Measurements from ENCODE around the gene AAMP. TPM values are rescaled to one million over a fixed set of nuclear protein-coding genes. Genes with fewer than 3 reads are reported as not detected.
A peak's percentile ranks its signal among the peaks of the same experiment; 100 is the strongest.

The AAMP gene
- total and polyA plus RNA-seq, 9 donors, result 71.1 to 144 (median 106) TPM

DNA sequence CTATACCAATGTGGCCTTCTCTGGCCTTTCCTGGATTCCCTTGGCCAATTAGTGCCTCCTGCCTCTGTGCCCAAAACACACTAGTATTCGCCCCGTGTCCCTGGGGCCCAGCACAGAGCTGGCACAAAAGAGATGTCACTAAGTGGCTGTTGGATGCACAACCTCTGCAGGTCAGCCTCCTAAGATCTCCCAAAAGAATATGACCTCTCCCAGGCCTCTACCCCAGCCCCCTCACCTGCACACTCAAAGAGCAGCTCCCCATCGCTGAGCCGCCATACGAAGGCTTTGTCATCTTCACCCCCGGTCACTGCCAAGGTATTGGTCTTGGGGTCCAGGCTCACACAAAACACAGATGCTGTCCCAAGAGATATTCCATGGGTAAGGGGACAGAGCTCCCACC, 2.7 kb downstream of the AAMP start:
- no peaks in the 10 kb centered on the region for H3K36me3 ChIP-seq

DNA sequence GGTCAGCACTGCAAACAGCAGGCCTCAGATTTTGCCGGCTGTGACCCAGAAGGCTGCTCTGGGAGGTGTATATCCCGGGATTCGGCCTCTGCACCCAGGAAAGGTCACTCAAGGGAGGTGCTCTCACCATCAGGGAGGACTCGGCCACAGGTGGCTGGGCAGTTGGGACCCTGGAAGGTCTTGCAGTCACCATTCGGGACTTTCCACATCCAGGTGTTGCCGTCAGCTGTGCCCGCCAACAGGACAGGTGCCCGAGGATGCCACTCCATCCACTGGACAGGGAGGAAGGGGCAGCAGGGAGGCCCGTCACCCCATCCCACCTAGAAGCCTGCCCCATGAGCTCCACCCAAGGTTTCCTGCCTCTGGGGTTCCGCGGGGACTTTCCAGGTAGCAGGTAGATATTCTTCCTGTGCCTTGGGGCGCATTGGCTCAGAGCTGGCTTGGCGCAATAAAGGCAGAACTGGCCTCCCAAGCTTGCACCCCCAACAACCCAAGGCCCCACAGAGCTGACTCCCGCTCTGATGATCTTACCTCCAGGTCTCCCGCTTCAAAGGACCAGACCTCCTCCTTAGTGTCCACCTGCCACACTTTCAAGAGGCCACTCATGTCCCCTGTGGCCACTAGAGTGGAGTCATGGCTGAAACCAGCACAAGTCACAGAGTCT, 3.5 kb downstream of the AAMP start:
- DNase-seq, result peak in 2 of 5 donors; percentile 19 to 37
- 91 to 95% (median 94%) methylated on average over 15 of the region's 15 CpGs for WGBS, 3 donors
- H3K27me3 ChIP-seq, result no peaks in the 10 kb centered on the region
- no peak overlapping the region for H3K27ac ChIP-seq
- intact Hi-C loops (cut with DNase I), result loop anchor here in 2 of 4 donors (5.0 kb wide), 2 partner anchors 49 to 79 kb away; partner anchors contain the start of gene ARPC2 (in 1 of the 2)
- TF ChIP-seq POLR2A (IDR thresholded peaks at IDR 0.05) (no peak), EP300 (IDR thresholded peaks at IDR 0.05) (no peak)
- TF ChIP-seq, protein P1, sequence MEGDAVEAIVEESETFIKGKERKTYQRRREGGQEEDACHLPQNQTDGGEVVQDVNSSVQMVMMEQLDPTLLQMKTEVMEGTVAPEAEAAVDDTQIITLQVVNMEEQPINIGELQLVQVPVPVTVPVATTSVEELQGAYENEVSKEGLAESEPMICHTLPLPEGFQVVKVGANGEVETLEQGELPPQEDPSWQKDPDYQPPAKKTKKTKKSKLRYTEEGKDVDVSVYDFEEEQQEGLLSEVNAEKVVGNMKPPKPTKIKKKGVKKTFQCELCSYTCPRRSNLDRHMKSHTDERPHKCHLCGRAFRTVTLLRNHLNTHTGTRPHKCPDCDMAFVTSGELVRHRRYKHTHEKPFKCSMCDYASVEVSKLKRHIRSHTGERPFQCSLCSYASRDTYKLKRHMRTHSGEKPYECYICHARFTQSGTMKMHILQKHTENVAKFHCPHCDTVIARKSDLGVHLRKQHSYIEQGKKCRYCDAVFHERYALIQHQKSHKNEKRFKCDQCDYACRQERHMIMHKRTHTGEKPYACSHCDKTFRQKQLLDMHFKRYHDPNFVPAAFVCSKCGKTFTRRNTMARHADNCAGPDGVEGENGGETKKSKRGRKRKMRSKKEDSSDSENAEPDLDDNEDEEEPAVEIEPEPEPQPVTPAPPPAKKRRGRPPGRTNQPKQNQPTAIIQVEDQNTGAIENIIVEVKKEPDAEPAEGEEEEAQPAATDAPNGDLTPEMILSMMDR (IDR thresholded peaks at IDR 0.05), result no peak
- H3K9me3 ChIP-seq, result no peaks in the 10 kb centered on the region
- H3K36me3 ChIP-seq, result no peaks in the 10 kb centered on the region
- H3K4me3 ChIP-seq, result no peak overlapping the region
- peaks cover 15% of the 10 kb centered on the region for H3K4me1 ChIP-seq (ENCODE audit: insufficient read depth)

More for the DNA sequence above, 2.7 kb downstream of the AAMP start:
- TF ChIP-seq, protein P1 (IDR thresholded peaks at IDR 0.05), result no peak
- TF ChIP-seq POLR2A (IDR thresholded peaks at IDR 0.05) (no peak), EP300 (IDR thresholded peaks at IDR 0.05) (no peak)
- DNase-seq, result peak in 1 of 5 donors; percentile 30
- WGBS, 3 donors, result 94 to 98% (median 95%) methylated on average over 6 of the region's 6 CpGs
- intact Hi-C loops (cut with DNase I), result loop anchor here in 2 of 4 donors (5.0 kb wide), 2 partner anchors 50 to 80 kb away; partner anchors contain the start of gene ARPC2 (in 1 of the 2)
- peaks cover 13% of the 10 kb centered on the region for H3K4me1 ChIP-seq (ENCODE audit: insufficient read depth)
- no peaks in the 10 kb centered on the region for H3K9me3 ChIP-seq
- no peaks in the 10 kb centered on the region for H3K27me3 ChIP-seq
- no peak overlapping the region for H3K27ac ChIP-seq
- H3K4me3 ChIP-seq, result no peak overlapping the region

DNA sequence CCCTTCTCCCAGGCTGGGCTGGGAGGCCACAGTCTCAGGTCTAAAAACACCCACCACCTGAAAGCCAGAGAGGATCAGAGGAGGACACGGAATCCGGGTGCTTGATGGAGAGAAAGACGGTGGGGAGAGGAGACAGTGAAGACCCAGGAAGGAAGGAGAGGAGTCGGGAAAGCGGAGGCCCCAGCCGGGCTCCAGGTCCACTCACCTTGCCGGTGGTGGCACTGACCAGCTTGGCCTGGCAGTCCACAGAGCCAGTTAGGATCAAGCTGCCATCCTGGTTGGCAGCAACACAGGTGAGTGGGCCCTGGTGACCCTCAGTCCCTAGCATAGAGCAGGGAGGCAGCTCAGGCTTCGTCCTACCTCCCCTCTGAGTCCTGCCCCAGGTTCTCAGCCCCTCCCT, 4.3 kb downstream of the AAMP start:
- Histone ChIP-seq H3K9me3 (no peaks in the 10 kb centered on the region), H3K27me3 (no peaks in the 10 kb centered on the region), H3K36me3 (no peaks in the 10 kb centered on the region), H3K4me3 (no peak overlapping the region), H3K4me1 (ENCODE audit: insufficient read depth) (peaks cover 9% of the 10 kb centered on the region), H3K27ac (no peak overlapping the region)
- WGBS, 3 donors, result 82 to 88% (median 84%) methylated on average over 8 of the region's 8 CpGs
- intact Hi-C loops (cut with DNase I), result loop anchor here in 2 of 4 donors (5.0 kb wide), 2 partner anchors 48 to 78 kb away; partner anchors contain the start of gene ARPC2 (in 1 of the 2)
- DNase-seq, result peak in 2 of 5 donors; percentile 19 to 34
- TF ChIP-seq, protein P1 (IDR thresholded peaks at IDR 0.05), result no peak
- no peak for TF ChIP-seq EP300 (IDR thresholded peaks at IDR 0.05)
- TF ChIP-seq POLR2A (IDR thresholded peaks at IDR 0.05), result no peak

DNA sequence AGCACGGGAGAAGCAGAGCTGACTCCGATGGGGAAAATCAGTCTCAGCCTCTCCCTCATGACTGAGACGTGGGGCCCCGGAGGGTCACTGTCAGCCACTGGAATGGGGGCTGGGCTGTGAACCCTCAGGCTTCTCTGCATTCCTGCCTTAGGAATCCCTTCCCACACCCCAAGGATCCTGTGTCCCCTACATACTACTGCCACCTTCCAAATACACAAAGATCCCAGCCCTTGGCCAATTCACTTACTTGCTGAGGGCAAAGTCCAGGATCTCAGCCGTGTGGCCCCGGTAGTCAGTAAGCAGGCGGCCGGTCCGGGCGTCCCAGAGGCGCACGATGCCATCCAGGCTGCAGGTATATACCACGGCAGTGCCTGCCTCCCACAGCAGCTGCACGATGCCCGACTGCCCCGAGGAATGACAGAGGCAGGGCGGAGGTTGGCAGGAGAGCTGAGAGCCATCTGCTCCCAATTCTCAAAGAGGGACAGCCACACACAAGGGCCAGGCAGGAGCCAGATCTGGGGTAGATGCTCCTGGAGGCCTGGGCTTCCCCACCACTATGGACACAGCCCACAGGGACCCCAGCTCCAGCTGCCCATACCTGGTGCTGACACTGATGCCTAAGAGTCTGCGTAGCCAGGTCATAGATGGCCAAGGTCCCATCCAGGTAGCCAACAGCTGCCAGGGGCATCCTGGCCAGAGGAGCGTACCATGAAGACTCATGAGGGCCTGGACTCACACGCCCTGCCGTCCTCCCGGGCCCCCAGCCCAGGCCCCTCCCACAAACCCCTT, 5.0 kb downstream of the AAMP start:
- no peaks in the 10 kb centered on the region for H3K27me3 ChIP-seq
- TF ChIP-seq EP300 (IDR thresholded peaks at IDR 0.05), result no peak
- TF ChIP-seq, protein P1 (IDR thresholded peaks at IDR 0.05), result no peak
- TF ChIP-seq POLR2A (IDR thresholded peaks at IDR 0.05), result no peak
- H3K4me3 ChIP-seq, result no peak overlapping the region
- intact Hi-C loops (cut with DNase I), result loop anchor here in 2 of 4 donors (5.0 kb wide), 2 partner anchors 48 to 78 kb away; partner anchors contain the start of gene ARPC2 (in 2 of the 2)
- no peak overlapping the region for H3K27ac ChIP-seq
- peak in 2 of 5 donors; percentile 20 to 39 for DNase-seq
- no peaks in the 10 kb centered on the region for H3K36me3 ChIP-seq
- no peaks in the 10 kb centered on the region for H3K9me3 ChIP-seq
- 77 to 81% (median 80%) methylated on average over 21 to 22 of the region's 22 CpGs for WGBS, 3 donors
- H3K4me1 ChIP-seq (ENCODE audit: insufficient read depth), result peaks cover 11% of the 10 kb centered on the region
